Measurements from ENCODE around the gene DMD. TPM values are rescaled to one million over a fixed set of nuclear protein-coding genes. Genes with fewer than 3 reads are reported as not detected.

Gene DMD
- total RNA-seq, 2 donors from 2014 or later = 0.32 to 1.8 TPM

GRCh38 chrX:32598707-32599106, 612.6 kb downstream of the DMD start:
- H3K9me3 ChIP-seq (ENCODE audit: control insufficient read depth, low read length, poor library complexity, severe bottlenecking) = no peaks in the 10 kb centered on the region
- H3K36me3 Mint-ChIP-seq (ENCODE audit: low read depth) = no peaks in the 10 kb centered on the region
- H3K4me1 Mint-ChIP-seq = no peaks in the 10 kb centered on the region
- no peak overlapping the region for H3K4me3 Mint-ChIP-seq
- no peak overlapping the region for H3K27ac Mint-ChIP-seq
- DNase-seq (no peak), ATAC-seq (no peak)
- H3K27me3 Mint-ChIP-seq = no peaks in the 10 kb centered on the region

GRCh38 chrX:32597777-32598176, 613.6 kb downstream of the DMD start:
- no peaks in the 10 kb centered on the region for H3K9me3 ChIP-seq (ENCODE audit: control insufficient read depth, low read length, poor library complexity, severe bottlenecking)
- Mint-ChIP-seq H3K4me1 (no peaks in the 10 kb centered on the region), H3K27ac (no peak overlapping the region), H3K4me3 (no peak overlapping the region), H3K27me3 (no peaks in the 10 kb centered on the region), H3K36me3 (ENCODE audit: low read depth) (no peaks in the 10 kb centered on the region)
- no peak for ATAC-seq
- DNase-seq = no peak

GRCh38 chrX:32592786-32593185, 618.6 kb downstream of the DMD start:
- Mint-ChIP-seq H3K4me3 (no peak overlapping the region), H3K4me1 (no peaks in the 10 kb centered on the region), H3K36me3 (ENCODE audit: low read depth) (no peaks in the 10 kb centered on the region), H3K27ac (no peak overlapping the region), H3K27me3 (no peaks in the 10 kb centered on the region)
- no peak for ATAC-seq
- H3K9me3 ChIP-seq (ENCODE audit: control insufficient read depth, low read length, poor library complexity, severe bottlenecking) = no peaks in the 10 kb centered on the region
- no peak for DNase-seq

GRCh38 chrX:32591589-32591988, 619.8 kb downstream of the DMD start:
- DNase-seq = no peak
- no peak overlapping the region for H3K4me3 Mint-ChIP-seq

GRCh38 chrX:32582729-32583128, 628.6 kb downstream of the DMD start:
- no peak overlapping the region for H3K4me3 Mint-ChIP-seq
- H3K27ac Mint-ChIP-seq = no peak overlapping the region
- H3K27me3 Mint-ChIP-seq = no peaks in the 10 kb centered on the region
- no peaks in the 10 kb centered on the region for H3K36me3 Mint-ChIP-seq (ENCODE audit: low read depth)
- H3K4me1 Mint-ChIP-seq = no peaks in the 10 kb centered on the region
- DNase-seq (no peak), ATAC-seq (no peak)
- no peaks in the 10 kb centered on the region for H3K9me3 ChIP-seq (ENCODE audit: control insufficient read depth, low read length, poor library complexity, severe bottlenecking)

More at GRCh38 chrX:32591589-32591988, 619.8 kb downstream of the DMD start:
- no peaks in the 10 kb centered on the region for H3K36me3 Mint-ChIP-seq (ENCODE audit: low read depth)
- H3K9me3 ChIP-seq (ENCODE audit: control insufficient read depth, low read length, poor library complexity, severe bottlenecking) = no peaks in the 10 kb centered on the region
- ATAC-seq = no peak
- H3K27me3 Mint-ChIP-seq = no peaks in the 10 kb centered on the region
- no peak overlapping the region for H3K27ac Mint-ChIP-seq
- no peaks in the 10 kb centered on the region for H3K4me1 Mint-ChIP-seq

- H3K36me3 Mint-ChIP-seq (ENCODE audit: low read depth) = no peaks in the 10 kb centered on the region
- H3K9me3 ChIP-seq (ENCODE audit: control insufficient read depth, low read length, poor library complexity, severe bottlenecking) = no peaks in the 10 kb centered on the region
- no peak for DNase-seq
- H3K27ac Mint-ChIP-seq = no peak overlapping the region
- no peaks in the 10 kb centered on the region for H3K27me3 Mint-ChIP-seq
- ATAC-seq = no peak
- no peak overlapping the region for H3K4me3 Mint-ChIP-seq
- no peaks in the 10 kb centered on the region for H3K4me1 Mint-ChIP-seq
Measured at GRCh38 chrX:32576885-32577284, 634.5 kb downstream of the DMD start.

- Mint-ChIP-seq H3K27me3 (no peaks in the 10 kb centered on the region), H3K36me3 (ENCODE audit: low read depth) (no peaks in the 10 kb centered on the region), H3K4me1 (no peaks in the 10 kb centered on the region), H3K4me3 (no peak overlapping the region), H3K27ac (no peak overlapping the region)
- DNase-seq (no peak), ATAC-seq (no peak)
- H3K9me3 ChIP-seq (ENCODE audit: control insufficient read depth, low read length, poor library complexity, severe bottlenecking) = no peaks in the 10 kb centered on the region
Measured at GRCh38 chrX:32572644-32573043, 638.7 kb downstream of the DMD start.

- Mint-ChIP-seq H3K27ac (no peak overlapping the region), H3K4me1 (no peaks in the 10 kb centered on the region), H3K27me3 (no peaks in the 10 kb centered on the region), H3K4me3 (no peak overlapping the region), H3K36me3 (ENCODE audit: low read depth) (no peaks in the 10 kb centered on the region)
- ATAC-seq (no peak), DNase-seq (no peak)
- H3K9me3 ChIP-seq (ENCODE audit: control insufficient read depth, low read length, poor library complexity, severe bottlenecking) = no peaks in the 10 kb centered on the region
Measured at GRCh38 chrX:32571579-32571978, 639.8 kb downstream of the DMD start.

- Mint-ChIP-seq H3K27me3 (no peaks in the 10 kb centered on the region), H3K4me3 (no peak overlapping the region), H3K27ac (no peak overlapping the region), H3K4me1 (no peaks in the 10 kb centered on the region), H3K36me3 (ENCODE audit: low read depth) (no peaks in the 10 kb centered on the region)
- ATAC-seq (no peak), DNase-seq (no peak)
- no peaks in the 10 kb centered on the region for H3K9me3 ChIP-seq (ENCODE audit: control insufficient read depth, low read length, poor library complexity, severe bottlenecking)
Measured at GRCh38 chrX:32562261-32562660, 649.1 kb downstream of the DMD start.

- H3K9me3 ChIP-seq (ENCODE audit: control insufficient read depth, low read length, poor library complexity, severe bottlenecking) = no peaks in the 10 kb centered on the region
- Mint-ChIP-seq H3K27ac (no peak overlapping the region), H3K27me3 (no peaks in the 10 kb centered on the region), H3K4me1 (no peaks in the 10 kb centered on the region), H3K4me3 (no peak overlapping the region), H3K36me3 (ENCODE audit: low read depth) (no peaks in the 10 kb centered on the region)
- ATAC-seq = no peak
- DNase-seq = no peak
Measured at GRCh38 chrX:32545101-32545500, 666.2 kb downstream of the DMD start.

GRCh38 chrX:32538554-32538953, 672.8 kb downstream of the DMD start:
- H3K4me3 Mint-ChIP-seq = no peak overlapping the region
- H3K27ac Mint-ChIP-seq = no peak overlapping the region
- H3K9me3 ChIP-seq (ENCODE audit: control insufficient read depth, low read length, poor library complexity, severe bottlenecking) = no peaks in the 10 kb centered on the region
- no peaks in the 10 kb centered on the region for H3K36me3 Mint-ChIP-seq (ENCODE audit: low read depth)
- no peak for DNase-seq
- H3K27me3 Mint-ChIP-seq = no peaks in the 10 kb centered on the region
- ATAC-seq = no peak
- no peaks in the 10 kb centered on the region for H3K4me1 Mint-ChIP-seq

GRCh38 chrX:32533848-32534247, 677.5 kb downstream of the DMD start:
- no peak for DNase-seq
- H3K9me3 ChIP-seq (ENCODE audit: control insufficient read depth, low read length, poor library complexity, severe bottlenecking) = no peaks in the 10 kb centered on the region
- Mint-ChIP-seq H3K36me3 (ENCODE audit: low read depth) (no peaks in the 10 kb centered on the region), H3K27me3 (no peaks in the 10 kb centered on the region), H3K4me3 (no peak overlapping the region), H3K4me1 (no peaks in the 10 kb centered on the region), H3K27ac (no peak overlapping the region)
- no peak for ATAC-seq

- no peak for DNase-seq
- Mint-ChIP-seq H3K36me3 (ENCODE audit: low read depth) (no peaks in the 10 kb centered on the region), H3K4me1 (no peaks in the 10 kb centered on the region), H3K4me3 (no peak overlapping the region), H3K27me3 (no peaks in the 10 kb centered on the region), H3K27ac (no peak overlapping the region)
- ATAC-seq = no peak
- no peaks in the 10 kb centered on the region for H3K9me3 ChIP-seq (ENCODE audit: control insufficient read depth, low read length, poor library complexity, severe bottlenecking)
Measured at GRCh38 chrX:32532262-32532661, 679.1 kb downstream of the DMD start.

- DNase-seq = no peak
- Mint-ChIP-seq H3K4me3 (no peak overlapping the region), H3K36me3 (ENCODE audit: low read depth) (no peaks in the 10 kb centered on the region), H3K4me1 (no peaks in the 10 kb centered on the region), H3K27me3 (no peaks in the 10 kb centered on the region), H3K27ac (no peak overlapping the region)
- ATAC-seq = no peak
- H3K9me3 ChIP-seq (ENCODE audit: control insufficient read depth, low read length, poor library complexity, severe bottlenecking) = no peaks in the 10 kb centered on the region
Measured at GRCh38 chrX:32530802-32531403, 680.4 kb downstream of the DMD start.

Measured in T-helper 17 cell (primary cell).